Measurements from ENCODE around the gene GFI1B.

DNA sequence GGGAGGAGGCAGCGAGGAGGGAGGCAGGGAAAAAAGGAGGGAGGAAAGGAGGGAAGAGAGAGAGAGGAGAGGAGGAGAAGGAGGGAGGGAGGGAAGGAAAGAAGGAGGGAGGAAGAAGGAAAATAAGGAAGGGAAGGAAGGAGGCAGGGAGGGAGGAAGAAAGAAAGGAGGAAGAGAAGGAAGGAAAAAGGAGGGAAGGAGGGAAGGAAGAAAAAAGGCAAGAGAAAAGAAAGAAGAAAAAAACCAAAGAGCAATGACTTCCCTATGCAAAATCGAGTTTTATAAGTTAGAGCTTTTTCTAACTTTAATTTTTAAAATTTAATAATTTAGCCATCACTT is 413 bp upstream of the GFI1B start:
- TF ChIP-seq, protein P1, sequence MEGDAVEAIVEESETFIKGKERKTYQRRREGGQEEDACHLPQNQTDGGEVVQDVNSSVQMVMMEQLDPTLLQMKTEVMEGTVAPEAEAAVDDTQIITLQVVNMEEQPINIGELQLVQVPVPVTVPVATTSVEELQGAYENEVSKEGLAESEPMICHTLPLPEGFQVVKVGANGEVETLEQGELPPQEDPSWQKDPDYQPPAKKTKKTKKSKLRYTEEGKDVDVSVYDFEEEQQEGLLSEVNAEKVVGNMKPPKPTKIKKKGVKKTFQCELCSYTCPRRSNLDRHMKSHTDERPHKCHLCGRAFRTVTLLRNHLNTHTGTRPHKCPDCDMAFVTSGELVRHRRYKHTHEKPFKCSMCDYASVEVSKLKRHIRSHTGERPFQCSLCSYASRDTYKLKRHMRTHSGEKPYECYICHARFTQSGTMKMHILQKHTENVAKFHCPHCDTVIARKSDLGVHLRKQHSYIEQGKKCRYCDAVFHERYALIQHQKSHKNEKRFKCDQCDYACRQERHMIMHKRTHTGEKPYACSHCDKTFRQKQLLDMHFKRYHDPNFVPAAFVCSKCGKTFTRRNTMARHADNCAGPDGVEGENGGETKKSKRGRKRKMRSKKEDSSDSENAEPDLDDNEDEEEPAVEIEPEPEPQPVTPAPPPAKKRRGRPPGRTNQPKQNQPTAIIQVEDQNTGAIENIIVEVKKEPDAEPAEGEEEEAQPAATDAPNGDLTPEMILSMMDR (IDR thresholded peaks at IDR 0.05): no peak
- TF ChIP-seq POLR2A (IDR thresholded peaks at IDR 0.05): no peak
